GM19099 (cell line): Measurements from ENCODE around the gene TEF.

Source experiments
- POLR2A ChIP-seq: IDR thresholded peaks from 3 replicates; pipeline ENCODE4 v1.6.1; 2011; ENCODE audit warnings: low read depth; ENCODE audit not compliant: insufficient read length; ENCODE audit errors: extremely low read depth

The TEF gene

DNA sequence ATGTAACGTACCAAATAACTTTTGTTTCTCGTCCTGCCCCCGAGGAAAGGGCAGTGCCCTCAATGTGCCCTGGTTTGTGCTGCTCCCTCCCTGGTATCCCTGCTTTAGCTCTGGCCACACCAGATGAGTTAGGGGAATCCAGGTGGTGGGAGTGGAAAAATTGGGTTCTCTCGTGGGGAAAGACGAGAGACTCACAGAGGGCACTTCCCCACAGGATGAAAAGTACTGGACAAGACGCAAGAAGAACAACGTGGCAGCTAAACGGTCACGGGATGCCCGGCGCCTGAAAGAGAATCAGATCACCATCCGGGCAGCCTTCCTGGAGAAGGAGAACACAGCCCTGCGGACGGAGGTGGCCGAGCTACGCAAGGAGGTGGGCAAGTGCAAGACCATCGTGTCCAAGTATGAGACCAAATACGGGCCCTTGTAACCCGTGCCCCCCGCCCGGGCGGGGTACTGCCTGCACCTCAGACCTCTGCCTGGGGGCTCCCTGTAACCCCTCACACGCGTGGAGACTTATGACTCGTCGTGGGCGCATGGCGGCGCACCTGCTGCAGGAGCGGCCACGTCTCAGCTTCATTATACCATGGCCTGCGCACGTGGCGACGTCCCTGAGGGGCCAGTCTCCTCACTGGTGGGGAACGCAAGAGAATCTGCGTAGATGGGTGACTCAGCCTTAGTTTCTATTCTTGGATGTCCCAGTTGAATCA is 13.9 kb downstream of the TEF start:
- no peak for TF ChIP-seq POLR2A

DNA sequence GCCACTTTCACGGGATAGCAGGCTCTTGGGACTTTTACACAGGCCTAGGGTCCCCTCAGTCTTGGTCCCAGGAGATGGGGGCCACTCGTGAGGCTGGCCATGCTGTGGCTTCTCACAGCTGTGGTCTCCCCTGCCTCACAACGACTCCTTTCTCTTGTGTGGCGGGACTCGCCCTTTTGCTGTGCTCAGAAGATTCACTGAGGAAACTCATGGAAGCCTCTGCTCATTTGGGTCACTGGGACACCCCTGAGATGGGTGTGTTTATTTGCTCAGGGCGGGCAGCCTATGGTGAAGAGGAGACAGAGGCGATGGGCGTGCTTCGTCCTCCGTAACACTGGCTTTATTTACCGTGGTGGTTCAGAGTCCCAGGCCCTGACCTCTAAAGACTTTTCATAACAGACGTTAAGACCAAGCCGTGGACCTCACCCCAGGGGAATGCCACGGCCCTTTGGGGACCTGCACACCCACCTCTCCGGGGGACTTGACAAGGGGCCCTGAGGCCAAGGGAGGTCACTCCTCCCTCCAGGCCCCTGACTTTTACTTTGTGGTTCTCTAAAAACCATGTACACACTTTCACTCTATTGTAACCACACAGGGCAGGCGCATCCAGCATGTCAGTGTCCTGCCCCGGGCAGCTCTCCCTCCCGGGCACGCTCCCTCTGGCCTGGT is 15.5 kb downstream of the TEF start:
- no peak for TF ChIP-seq POLR2A

DNA sequence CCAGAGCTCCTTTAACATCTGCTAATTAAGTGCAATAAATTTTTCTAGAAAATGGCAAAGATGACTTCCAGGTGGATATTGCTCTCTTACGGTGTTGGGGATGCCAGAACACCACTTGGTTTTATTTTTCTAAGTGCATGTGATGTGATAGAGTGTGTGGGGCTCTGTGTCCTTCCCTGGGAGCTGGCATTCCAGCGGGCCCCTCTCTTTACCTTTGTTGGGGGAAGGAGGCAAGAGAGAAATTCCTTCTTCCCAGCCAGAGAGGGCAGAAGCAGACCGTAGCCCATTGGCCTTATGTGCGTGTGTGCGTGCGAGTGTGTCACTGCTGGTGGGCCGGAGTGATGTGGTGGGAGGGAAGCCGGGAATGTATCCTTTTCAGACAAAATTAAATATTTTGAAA is 17.2 kb downstream of the TEF start:
- no peak for TF ChIP-seq POLR2A

DNA sequence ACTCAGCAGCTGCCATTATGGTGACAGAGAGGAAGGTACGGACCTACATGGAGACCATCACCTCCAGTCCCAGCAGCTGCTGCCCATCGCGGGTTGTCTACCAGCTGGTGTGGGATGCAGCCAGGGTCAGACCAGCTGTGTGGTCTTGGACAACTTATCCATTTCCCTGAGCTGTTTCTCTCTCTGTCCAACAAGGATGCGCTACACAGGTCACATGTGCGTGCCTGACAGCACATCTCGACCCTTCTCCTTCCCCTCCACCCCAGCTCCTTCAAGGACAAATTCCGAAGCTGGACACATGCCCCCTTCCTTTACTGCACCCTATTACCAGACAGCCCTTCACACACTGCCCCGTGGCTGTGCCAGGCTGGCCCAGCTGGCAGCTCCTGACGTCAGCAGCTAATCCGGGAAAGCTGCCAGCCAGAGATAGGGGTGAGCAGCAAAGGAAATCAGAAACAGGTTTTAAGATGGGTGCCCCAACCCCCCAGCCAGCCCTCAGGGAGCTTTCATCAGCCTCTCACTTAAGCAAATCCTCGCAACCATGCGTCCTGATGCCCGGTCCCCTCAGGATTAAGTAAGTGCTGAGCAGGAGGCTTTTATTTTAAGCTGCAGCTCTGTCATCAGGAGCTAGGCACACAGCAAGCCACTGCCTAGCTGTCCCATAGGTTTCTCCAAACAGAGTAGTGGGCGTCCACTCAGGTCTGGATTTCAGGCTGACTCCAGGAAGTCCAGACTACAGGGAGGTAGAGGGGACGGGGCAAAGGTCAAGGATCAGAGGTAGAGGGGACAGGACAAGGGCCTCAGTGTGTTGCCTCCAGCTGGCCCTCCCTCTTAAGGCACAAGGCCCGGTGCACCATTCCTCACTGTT is 20.3 kb downstream of the TEF start:
- no peak for TF ChIP-seq POLR2A

DNA sequence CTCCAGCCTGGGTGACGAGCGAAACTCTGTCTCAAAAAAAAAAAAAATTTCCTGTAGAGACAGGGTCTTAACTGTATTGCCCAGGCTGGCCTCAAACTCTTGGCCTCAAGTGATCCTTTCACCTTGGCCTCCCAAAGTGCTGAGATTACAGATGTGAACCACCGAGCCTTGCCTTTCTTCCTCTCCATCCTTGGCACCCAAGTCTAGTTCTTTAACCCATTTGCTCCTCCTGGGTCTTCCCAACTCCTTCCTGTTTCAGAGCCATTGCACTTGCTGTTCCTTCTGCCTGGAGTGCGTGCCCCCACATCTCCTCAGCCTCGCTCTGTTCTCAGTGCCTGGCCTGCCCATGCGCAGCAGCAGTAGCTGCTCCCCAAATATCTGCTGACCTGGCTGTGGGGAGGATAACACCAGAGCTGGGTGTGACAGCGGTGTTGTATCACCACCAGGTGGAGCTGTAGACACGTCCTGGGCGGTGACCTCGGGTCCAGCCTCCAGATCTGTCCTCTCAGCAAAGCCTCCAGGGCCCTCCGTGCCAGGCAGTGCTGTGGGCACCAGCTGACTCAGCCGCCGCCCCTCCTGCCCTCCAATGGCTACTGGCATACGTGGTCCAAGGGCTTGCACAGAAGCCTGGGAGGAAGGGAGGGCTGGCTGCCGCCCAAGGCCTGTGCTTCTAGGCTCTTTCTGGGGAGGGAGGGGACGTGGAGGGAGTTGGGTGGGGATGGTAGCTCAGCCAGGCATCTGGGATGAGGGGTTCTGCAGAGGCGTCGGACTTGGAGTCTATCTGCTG is 22.0 kb downstream of the TEF start:
- TF ChIP-seq POLR2A, result no peak

DNA sequence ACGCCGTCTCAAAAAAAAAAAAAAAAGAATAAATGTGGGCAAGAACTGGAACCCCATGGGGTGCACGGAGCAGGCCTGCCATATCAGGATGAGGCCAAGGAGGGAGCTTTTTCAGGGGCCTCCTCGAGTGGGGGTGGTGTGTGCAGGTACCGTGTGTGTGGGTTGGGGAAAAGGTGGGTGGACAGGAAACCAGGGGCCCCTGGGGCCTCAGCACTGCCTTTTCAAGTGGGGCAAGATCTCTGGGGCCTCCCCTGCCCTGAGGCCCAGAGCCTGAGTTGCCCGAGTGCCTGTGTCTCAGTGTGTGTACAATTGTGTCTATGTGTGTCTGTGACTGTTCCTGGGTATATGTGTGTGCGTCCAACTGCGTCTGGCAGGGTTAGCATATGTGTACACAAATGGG is 23.8 kb downstream of the TEF start:
- TF ChIP-seq POLR2A, result no peak

DNA sequence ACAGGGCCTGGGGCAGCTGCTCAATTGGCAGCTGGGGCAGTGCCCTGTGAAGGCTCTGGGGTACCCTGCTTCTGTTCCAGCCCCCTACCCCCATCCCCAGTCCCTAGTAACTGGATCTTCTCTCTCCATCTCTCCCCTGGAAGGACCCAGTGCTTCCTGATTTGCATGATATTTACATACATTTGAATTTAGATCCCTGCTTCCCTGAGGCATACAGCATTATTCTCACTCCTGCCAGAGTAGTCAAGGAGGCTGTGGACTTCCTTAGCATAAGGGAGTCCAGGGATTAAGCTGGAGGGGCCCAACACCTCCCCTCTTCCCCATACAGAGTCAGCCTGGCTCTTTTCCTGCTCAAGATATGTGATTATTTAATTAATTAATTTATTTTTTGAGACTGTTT is 24.7 kb downstream of the TEF start:
- TF ChIP-seq POLR2A, result no peak

DNA sequence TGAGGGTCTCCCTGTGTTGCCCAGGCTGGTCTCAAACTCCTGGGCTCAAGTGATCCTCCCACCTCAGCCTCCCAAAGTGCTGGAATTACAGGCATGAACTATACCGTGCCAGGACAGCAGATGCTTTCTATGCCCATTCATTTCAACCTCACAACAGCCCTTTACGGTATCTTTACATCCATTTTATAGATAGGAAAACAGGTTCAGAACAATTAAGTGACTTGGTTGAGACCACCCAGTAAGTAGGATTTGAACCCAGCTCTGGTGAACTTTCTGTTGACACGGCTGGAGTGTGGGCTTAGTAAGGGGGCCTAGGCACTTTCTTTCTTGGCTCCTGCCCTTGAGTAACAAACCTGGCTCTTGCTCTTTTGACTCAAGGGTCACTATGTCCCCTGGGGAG is 25.7 kb downstream of the TEF start:
- no peak for TF ChIP-seq POLR2A

DNA sequence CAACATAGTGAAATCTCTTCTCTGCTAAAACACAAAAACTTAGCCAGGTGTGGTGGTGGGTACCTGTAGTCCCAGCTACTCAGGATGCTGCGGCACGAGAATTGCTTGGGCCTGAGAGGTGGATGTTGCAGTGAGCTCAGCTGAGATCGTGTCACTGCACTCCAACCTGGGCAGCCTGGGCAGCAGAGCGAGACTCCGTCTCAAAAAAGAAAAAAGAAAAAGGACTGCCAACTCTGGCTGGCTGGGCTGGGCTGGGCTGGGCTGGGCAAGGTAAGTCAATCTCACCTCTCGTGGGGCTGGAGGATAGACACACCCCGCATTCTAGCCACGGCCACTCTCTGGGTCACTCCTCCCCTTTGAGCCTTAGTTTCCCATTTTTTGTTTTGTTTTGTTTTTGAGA is 26.9 kb downstream of the TEF start:
- TF ChIP-seq POLR2A, result no peak

DNA sequence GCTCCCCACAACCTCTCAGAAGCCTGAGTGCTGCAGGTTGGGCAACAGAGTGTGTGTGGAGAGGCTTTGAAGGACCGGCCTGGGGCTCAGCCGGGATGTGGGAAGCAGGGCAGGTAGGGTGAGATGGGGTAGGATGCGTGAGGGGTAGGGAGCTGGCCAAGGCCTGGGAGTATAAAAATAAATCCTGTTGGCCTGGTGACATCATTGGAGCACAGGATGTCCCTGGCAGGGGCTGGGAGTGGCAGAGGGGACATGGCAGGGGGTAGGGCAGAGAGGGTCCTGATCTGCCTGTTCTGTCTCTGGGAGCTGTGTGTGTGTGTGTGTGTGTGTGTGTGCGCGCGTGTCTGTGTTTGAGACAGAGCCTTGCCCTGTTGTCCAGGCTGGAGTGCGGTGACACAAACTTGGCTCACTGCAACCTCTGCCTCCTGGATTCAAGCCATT is 28.6 kb downstream of the TEF start:
- no peak for TF ChIP-seq POLR2A

DNA sequence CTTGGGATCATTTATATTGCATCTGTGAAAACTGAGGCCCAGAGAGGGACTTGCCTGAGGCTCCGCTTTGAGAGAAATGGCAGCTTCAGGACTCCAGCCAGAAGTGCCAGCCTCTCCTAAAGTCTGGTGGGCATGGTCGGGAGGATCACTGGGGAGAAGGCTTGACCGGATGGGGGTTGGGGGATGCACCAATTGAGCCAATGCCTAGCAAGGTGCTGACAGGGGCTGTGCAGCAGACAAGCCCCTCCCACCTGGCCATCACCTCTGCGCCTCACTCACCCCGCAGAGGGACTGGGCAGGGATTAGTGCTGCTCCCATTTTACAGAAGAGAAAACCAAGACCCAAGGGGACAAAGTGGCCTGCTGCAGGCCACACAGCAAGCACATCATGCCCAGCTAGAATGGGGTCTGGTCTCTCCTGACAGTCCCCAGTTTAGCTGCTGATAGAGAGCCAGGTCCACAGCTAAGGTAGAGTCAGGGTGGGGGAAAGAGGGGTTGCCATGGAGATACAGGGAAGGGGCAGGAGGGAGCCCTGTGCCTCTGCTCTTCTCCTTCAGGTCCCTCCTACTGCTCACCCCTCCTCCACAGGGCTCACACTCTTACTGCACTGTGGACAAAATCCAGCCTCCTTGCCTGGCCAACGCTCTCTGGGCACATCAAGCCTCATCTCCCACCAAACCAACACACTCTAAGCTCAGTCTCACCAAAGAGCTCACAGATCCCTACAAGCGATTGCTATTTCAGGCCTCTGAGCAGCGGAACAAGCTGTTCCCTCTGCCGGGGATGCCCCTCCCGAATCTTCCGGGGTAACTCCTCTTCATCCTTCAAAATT is 29.5 kb downstream of the TEF start:
- TF ChIP-seq POLR2A, result no peak

DNA sequence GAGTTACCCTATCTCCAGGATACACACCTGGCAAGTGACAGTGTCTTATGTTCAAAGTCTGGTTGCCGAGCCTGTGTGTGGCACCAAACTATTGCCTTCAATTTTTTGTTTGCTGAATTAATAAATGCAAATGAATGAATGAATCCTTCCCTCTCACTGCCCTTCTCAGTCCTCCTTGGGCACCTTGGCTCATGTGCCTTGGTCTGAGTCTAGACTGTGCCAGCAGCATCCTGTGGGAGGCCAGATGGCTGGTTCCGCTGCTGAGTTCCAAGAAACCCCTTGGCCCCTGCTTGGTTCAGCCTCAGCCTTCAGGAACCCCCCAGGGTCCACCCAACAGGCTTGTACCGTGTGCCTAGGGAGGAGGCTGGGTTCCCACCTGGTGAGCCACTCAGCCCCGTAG is 33.8 kb downstream of the TEF start:
- no peak for TF ChIP-seq POLR2A

DNA sequence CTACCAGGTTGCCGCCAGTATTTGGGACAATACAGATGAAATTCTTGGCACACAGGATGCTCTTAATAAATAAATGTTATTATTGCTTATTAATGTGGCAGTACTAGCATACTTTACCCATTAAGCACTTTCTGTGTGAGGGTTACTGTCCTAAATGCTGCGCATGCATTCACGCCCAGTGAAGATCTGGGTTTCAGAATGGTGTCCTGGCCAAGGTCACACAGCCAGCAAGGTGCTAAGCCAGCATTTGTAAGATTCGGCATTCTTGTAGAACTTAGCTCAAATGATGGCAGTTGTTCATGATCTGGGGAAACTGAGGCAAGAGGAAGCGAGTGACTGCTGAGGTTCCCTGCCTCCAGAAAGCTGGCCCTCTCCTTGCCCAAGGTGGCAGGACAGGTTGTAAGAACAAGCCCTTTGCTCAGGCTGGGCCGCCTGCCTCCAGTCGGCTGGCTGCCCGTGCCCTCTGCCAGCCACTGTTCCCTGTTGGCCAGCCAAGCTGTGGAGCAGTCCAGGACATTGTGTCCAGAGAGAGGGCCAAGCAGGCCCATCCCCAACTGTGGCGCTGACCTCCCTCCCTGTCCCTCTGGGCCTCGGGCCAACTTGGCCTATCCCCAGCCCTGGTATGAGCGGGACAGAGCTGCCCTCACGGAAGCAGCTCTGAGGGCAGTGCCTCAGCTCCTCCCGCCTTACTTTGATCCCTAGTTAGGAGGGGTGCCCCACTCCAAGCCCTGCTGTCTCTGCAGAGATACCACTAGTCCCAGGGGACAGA is 36.1 kb downstream of the TEF start:
- TF ChIP-seq POLR2A, result no peak

DNA sequence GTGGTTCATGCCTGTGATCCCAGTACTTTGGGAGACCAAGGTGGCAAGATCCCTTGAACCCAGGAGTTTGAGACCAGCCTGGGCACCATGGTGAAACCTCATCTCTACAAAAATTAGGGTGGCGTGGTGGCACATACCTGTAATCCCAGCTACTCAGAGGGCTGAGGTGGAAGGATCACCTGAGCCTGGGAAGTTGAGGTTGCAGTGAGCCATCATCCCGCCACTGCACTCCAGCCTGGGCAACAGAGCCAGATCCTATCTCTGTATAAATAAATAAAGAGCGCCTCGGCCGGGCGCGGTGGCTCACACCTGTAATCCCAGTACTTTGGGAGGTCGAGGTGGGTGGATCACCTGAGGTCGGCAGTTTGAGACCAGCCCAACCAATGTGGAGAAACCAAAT is 37.0 kb downstream of the TEF start:
- TF ChIP-seq POLR2A, result no peak
